Subcutaneous abdominal adipose tissue (tissue), 5 donors: ENCODE measurements around the gene FAF2.
"Not testable (repeated sequence)": the region's sequence is repeated elsewhere in the genome, so short reads cannot be mapped to it uniquely, and the experiment has no call there.

Experiments used
- H3K27ac ChIP-seq: one replicate; pipeline ENCODE4 v1.7.0; 2013; ENCODE audit warnings: low read depth, mild to moderate bottlenecking, inconsistent platforms, low read length, moderate library complexity
- H3K27me3 ChIP-seq, 5 donors: one replicate each; pipeline ENCODE4 v1.7.0; 2013; ENCODE audit warnings: low read length in 5 of 5, inconsistent platforms in 1 of 5; ENCODE audit not compliant: control insufficient read depth in 5 of 5, insufficient read depth in 4 of 5
- H3K36me3 ChIP-seq, 5 donors: one replicate each; pipeline ENCODE4 v1.7.0; 2013; ENCODE audit warnings: low read length in 5 of 5; ENCODE audit not compliant: control insufficient read depth in 5 of 5, insufficient read depth in 5 of 5
- H3K4me1 ChIP-seq, 5 donors: one replicate each; pipeline ENCODE4 v1.7.0; 2013; ENCODE audit warnings: low read length in 5 of 5, mild to moderate bottlenecking in 3 of 5, moderate library complexity in 1 of 5; ENCODE audit not compliant: control insufficient read depth in 5 of 5, insufficient read depth in 5 of 5
- H3K4me3 ChIP-seq, 5 donors: one replicate each; pipeline ENCODE4 v1.7.0; 2013; ENCODE audit warnings: low read length in 5 of 5, low read depth in 1 of 5
- H3K9ac ChIP-seq, 5 donors: one replicate each; pipeline ENCODE4 v1.7.0; 2013; ENCODE audit warnings: low read length in 5 of 5, mild to moderate bottlenecking in 4 of 5, moderate library complexity in 3 of 5
- H3K9me3 ChIP-seq, 5 donors: one replicate each; pipeline ENCODE4 v1.7.0; 2013; ENCODE audit warnings: low read length in 5 of 5; ENCODE audit not compliant: control insufficient read depth in 5 of 5
- donor health status: healthy.
- donor health status: healthy.
- donor health status: healthy.
- donor health status: healthy.
- donor health status: healthy.

The FAF2 gene, protein sequence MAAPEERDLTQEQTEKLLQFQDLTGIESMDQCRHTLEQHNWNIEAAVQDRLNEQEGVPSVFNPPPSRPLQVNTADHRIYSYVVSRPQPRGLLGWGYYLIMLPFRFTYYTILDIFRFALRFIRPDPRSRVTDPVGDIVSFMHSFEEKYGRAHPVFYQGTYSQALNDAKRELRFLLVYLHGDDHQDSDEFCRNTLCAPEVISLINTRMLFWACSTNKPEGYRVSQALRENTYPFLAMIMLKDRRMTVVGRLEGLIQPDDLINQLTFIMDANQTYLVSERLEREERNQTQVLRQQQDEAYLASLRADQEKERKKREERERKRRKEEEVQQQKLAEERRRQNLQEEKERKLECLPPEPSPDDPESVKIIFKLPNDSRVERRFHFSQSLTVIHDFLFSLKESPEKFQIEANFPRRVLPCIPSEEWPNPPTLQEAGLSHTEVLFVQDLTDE

DNA sequence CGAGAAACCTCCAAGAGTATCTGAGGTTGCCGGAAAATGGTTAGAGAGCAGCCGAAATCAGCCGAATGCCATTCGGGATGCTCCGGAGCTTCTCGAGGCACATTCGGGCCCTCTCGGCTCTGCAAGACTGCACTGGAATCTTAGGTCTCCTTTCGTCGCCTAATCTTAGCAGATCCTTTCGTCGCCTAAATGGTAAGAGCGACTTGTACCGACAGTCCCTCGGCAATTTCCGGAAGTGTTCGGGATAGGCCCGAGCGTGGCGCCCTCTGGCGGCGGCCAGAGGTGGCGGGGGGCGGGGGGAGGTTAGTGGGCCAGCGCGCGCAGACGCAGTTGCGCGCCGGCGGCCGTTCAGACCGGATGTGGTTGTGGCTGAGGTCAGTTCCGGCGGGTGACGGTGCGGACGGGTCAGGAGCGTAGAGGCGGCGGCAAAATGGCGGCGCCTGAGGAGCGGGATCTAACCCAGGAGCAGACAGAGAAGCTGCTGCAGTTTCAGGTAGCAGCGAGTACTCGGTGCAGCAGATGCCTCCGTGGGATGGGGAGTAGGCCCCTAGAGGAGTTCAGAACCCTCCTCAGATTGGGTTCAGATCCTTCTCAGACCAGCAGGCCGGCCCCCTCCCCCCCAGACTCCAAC lies at the start of gene FAF2:
Gene FAF2 (plus strand): TSS at position 408 of the 631 bp plus-strand sequence. CDS start 23 bp downstream, at position 431.
- Histone ChIP-seq H3K4me3 (peak within 1 kb of the TSS; percentile 92 to 99 (median 99)), H3K9ac (peak within 1 kb of the TSS; percentile 95 to 100 (median 99)), H3K36me3 (peaks cover 0 to 5% (median 0%) of the 10 kb centered on the region in 5 donors), H3K4me1 (peaks cover 0 to 30% (median 24%) of the 10 kb centered on the region in 5 donors), H3K27ac (peak within 1 kb of the TSS; percentile 94), H3K27me3 (no peaks in the 10 kb centered on the region), H3K9me3 (no peaks in the 10 kb centered on the region)

DNA sequence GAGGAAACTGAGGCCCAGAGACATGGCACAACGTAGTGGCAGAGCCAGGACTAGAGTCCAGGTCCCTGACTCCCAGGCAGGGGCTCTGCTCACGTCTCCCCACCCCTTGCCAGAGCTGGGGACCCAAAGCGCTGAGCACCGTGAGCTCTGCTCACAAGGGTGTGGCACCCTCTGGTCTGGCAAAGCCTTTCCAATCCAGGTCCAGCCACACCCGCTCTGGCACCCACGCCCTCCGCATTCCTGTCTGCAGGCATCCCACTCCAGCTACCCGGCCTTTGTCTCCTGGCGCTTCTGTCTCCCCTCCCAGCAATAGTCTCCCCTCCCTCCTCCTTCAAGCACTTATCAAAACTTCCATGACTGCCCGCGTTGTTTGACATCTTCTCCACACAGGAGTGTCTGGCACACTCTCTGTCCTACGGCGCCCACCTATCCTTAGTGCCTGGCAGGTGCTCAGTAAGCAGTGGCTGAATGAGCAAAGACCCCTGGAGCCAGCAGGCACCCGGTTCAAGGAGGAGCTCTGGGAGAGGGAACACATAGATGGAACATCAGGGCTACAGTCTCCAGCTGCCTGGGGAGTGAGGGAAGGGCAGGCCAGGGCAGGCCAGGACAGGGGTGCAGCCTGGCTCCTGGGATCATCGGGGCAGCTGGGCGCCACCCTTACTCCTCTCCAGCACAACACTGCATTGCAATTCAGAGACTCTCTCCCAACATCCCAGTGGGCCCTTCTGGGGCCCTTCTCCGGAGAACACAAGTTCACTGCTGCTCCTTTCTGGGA lies 47.6 kb upstream of the FAF2 start:
- H3K36me3 ChIP-seq, result peaks cover 0 to 51% (median 22%) of the 10 kb centered on the region in 5 donors
- peaks cover 0 to 12% (median 4%) of the 10 kb centered on the region in 5 donors for H3K4me1 ChIP-seq
- H3K9me3 ChIP-seq, result no peaks in the 10 kb centered on the region
- H3K27ac ChIP-seq, result no peak overlapping the region
- H3K9ac ChIP-seq, result no peak overlapping the region
- no peaks in the 10 kb centered on the region for H3K27me3 ChIP-seq
- H3K4me3 ChIP-seq, result no peak overlapping the region

DNA sequence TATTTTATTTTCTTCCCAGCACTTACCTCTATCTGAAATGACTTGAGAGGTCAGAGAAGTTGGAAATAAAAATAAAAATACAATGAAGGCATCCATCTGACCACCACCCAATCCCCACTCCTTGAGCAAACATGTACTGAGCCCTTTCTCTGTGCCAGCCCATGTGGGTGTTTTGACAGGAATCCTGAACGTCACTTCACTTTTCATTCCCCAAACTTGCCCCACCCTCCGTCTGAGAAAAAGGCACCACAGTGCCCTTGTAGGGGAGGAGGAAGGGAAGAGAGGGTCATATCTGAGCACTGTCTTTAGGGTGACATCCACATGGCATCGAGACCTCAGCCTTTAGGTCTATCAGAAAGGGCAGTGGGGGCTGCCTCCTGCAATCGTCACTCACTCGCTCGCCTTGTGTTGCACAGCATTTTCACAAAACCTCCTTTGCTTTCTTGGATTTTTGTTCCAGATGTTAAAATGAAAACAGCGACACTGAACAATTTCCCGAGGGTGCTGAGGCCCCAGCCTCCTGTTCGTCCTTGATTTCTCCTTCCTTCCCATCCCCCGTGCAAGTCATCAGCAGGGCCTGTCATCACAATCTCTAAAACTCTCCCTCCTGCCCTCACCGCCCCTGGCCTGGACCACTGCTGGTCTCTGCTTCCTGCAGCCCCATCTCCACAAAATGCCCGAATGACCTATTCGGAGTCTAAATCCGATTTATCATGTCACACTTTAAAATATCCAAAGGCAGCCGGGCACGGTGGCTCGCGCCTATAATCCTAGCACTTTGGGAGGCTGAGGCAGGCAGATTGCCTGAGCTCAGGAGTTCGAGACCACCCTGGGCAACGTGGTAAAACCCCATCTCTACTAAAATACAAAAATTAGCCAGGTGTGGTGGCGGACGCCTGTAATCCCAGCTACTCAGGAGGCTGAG lies 46.6 kb upstream of the FAF2 start:
- Histone ChIP-seq H3K36me3 (peaks cover 0 to 52% (median 25%) of the 10 kb centered on the region in 5 donors), H3K9me3 (no peaks in the 10 kb centered on the region), H3K27me3 (no peaks in the 10 kb centered on the region), H3K4me3 (no peak overlapping the region), H3K4me1 (peaks cover 0 to 7% (median 4%) of the 10 kb centered on the region in 5 donors), H3K27ac (no peak overlapping the region), H3K9ac (no peak overlapping the region)

DNA sequence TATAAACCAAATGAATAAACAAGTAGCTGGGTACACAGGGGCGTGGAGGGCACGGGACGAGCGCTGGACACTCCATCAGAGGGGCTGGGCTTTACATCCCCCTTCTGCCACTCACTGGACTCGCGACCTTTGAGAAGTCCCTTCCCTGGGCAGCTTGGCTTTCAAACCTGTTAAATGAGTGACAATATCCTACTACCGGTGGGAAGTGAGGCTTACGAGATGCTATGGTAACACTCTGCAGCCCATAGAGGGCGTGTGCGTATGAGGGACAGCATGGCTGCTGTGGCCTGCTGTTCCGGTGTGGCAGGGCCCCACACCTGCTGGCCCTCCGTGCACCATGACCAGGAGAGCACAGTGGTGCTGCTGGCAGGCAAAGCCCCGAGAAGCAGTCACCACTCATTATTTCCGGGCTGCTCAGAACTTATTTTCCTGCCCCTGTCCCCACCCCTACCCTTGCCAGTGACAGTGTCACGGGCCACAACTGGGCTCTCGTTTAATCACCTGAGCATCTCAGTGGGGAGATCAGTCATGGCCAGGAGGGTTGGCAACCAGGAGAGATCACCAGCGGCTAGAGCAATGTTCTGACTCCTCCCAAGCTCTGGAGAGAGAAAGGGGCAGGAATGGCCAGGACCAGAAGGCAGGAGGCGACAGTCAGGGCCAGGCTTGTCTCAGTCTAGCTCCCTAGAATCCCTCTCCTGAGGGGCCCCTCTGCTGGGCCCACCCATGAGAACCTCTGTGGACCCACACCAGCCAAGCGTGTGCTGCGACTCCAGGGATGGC lies 42.3 kb upstream of the FAF2 start:
- no peak overlapping the region for H3K9ac ChIP-seq
- H3K4me3 ChIP-seq, result no peak overlapping the region
- H3K27me3 ChIP-seq, result no peaks in the 10 kb centered on the region
- no peak overlapping the region for H3K27ac ChIP-seq
- H3K36me3 ChIP-seq, result peaks cover 0 to 47% (median 28%) of the 10 kb centered on the region in 5 donors
- H3K9me3 ChIP-seq, result no peaks in the 10 kb centered on the region
- H3K4me1 ChIP-seq, result peaks cover 0 to 19% (median 15%) of the 10 kb centered on the region in 5 donors

DNA sequence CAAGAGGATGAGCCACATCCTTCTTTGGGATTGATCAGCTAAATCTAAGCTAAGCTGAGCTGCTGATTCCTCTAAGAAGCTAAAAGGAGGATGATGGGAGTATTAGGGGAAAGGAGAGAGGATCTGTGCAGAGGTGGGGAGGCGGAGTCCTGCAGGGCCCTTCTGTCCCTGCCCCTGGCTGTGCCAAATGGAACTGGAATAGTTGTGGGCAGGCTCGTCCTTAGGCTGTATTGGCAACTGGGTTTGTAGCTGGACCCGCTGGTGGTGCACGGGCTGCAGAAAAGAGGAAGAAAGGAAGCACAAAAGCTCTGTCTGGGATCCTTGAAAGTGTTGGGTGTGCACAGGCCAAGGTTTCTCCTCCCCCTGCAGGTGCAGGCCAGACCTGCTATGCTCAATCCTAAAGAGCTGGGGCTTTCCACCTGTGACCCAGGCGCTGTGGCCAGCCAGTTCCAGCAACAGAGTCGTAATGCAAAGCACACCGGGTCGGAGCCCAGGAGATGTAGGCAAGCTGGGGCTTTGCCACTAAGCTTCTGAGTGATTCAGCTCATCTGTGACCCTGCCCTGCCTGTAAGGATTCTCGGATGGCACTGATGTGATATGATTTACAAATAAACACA lies 41.6 kb upstream of the FAF2 start:
- Histone ChIP-seq H3K4me1 (peaks cover 0 to 20% (median 17%) of the 10 kb centered on the region in 5 donors), H3K36me3 (peaks cover 0 to 41% (median 26%) of the 10 kb centered on the region in 5 donors), H3K4me3 (no peak overlapping the region), H3K9me3 (no peaks in the 10 kb centered on the region), H3K27me3 (no peaks in the 10 kb centered on the region), H3K9ac (no peak overlapping the region), H3K27ac (no peak overlapping the region)

DNA sequence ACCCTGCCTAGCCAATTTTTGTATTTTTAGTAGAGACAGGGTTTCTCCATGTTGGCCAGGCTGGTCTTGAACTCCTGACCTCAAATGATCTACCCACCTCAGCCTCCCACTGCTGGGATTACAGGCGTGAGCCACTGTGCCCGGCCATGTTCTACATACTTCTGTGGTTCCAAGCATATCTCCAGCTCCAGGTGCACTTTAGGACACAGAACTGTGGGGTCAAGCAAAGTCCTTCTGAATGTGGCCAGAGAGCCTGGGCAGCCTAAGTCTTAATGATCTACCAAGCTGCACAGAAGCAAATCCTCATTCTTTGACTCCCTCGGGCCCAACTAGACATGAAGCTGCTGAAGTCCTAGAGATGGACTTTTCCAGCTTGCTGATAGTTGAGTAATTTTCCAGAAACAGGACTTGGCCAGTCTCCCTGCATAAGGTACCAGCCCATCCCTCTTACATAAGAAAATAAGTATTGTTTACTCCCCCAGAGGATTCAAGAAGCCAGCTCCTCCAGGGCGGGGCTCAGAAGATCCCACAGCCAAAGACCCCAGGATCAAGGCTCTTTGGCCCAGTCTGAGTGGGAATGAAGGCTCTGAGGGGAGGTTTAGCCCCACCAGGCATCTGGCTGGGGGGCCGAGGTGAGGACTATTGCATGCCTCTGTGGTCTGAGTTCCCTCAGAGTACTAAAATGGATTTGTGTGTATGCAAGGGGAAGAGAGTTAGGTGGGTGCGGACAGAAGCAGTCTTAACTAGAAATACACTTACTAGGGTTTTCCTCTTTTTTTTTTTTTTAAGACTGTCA lies 40.5 kb upstream of the FAF2 start:
- Histone ChIP-seq H3K4me1 (peaks cover 0 to 24% (median 20%) of the 10 kb centered on the region in 5 donors), H3K27ac (peak overlapping the region; percentile 46), H3K27me3 (no peaks in the 10 kb centered on the region), H3K4me3 (no peak overlapping the region), H3K9ac (no peak overlapping the region), H3K9me3 (no peaks in the 10 kb centered on the region), H3K36me3 (peaks cover 0 to 41% (median 26%) of the 10 kb centered on the region in 5 donors)

DNA sequence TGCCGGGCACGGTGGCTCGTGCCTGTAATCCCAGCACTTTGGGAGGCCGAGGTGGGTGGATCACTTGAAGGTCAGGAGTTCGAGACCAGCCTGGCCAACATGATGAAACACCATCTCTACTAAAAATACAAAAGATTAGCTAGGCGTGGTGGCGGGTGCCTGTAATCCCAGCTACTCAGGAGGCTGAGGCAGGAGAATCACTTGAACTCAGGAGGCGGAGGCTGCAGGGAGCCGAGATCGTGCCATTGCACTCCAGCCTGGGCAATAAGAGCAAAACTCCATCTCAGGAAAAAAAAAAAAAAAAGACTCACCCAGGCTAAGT lies 40.0 kb upstream of the FAF2 start:
- H3K4me3 ChIP-seq, H3K9ac ChIP-seq, H3K9me3 ChIP-seq, H3K27me3 ChIP-seq: not testable (repeated sequence)
- Histone ChIP-seq H3K36me3 (peaks cover 0 to 41% (median 26%) of the 10 kb centered on the region in 5 donors), H3K27ac (peak overlapping the region; percentile 46), H3K4me1 (peaks cover 0 to 28% (median 24%) of the 10 kb centered on the region in 5 donors)

DNA sequence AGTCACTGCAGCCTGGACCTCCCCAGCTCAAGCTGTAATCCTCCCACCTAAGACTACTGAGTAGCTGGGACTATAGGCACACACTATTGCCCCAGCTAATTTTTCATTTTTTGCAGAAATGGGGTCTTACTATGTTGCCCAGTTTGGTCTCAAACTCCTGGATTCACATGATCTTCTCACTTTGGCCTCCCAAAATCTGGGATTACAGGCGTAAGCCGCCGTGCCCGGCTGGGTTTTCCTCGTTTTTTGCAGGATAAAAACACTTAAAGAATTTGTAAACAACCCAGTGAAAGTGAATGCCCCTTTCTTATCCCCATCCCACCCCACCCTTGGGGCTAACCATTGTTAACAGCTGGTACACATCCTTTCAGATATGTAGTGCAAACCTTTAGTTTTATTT lies 39.6 kb upstream of the FAF2 start:
- no peaks in the 10 kb centered on the region for H3K27me3 ChIP-seq
- H3K4me3 ChIP-seq, result no peak overlapping the region
- H3K36me3 ChIP-seq, result peaks cover 0 to 41% (median 26%) of the 10 kb centered on the region in 5 donors
- H3K4me1 ChIP-seq, result peaks cover 0 to 31% (median 28%) of the 10 kb centered on the region in 5 donors
- H3K27ac ChIP-seq, result no peak overlapping the region
- H3K9me3 ChIP-seq, result no peaks in the 10 kb centered on the region
- H3K9ac ChIP-seq, result no peak overlapping the region
